GM18909 (cell line): Measurements from ENCODE around the gene RGS6.
"Not testable (repeated sequence)": the region's sequence is repeated elsewhere in the genome, so short reads cannot be mapped to it uniquely, and the experiment has no call there.

Experiments used
- ATAC-seq: cut with Tn5 transposase; IDR thresholded peaks from one replicate; pipeline ENCODE4 v1.9.1; 2021; ENCODE audit warnings: mild to moderate bottlenecking; ENCODE audit not compliant: unreplicated experiment, poor library complexity

RGS6 gene

GRCh38 chr14:71932229-71932981, at the start of gene RGS6:
Gene RGS6, plus strand, starts transcription at chr14:71932429.
- ATAC-seq = no peak

- no peak for ATAC-seq
Observed at GRCh38 chr14:71883094-71883493, 49.1 kb upstream of the RGS6 start.

DNA sequence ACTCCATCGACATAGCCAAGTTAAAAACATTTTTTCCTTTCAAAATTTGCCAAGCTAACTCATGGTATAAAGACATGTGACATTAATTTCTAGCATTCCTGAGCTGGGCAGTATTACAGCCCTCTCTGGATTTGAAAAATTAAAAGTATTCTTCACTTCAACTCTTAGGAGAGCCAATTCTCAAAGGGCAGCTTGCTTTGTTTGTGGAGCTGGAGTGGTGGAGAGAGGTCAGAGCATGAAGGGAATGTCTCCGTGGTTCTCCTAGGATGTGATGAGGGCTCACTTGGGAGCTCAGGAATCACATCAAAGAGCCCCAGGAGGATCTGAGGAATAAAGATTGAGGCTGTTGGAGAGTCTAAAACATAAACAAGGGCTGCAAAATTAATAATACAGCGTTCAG, 46.9 kb upstream of the RGS6 start:
- ATAC-seq = no peak

DNA sequence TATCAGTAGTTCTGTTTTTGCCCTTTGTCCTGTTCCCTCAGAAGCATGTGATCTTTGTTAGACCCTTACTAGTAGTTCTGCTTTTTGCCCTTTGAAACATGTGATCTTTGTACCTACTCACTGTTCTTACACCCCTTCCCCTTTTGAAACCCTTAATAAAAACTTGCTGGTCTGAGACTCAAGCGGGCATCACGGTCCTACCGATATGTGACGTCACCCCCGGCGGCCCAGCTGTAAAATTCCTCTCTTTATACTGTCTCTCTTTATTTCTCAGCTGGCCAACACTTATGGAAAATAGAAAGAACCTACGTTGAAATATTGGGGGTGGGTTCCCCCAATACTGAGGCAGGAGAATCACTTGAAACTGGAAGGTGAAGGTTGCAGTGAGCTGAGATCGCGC, 44.4 kb upstream of the RGS6 start:
- ATAC-seq = not testable (repeated sequence)

- ATAC-seq = no peak
Observed at GRCh38 chr14:71890541-71890940, 41.7 kb upstream of the RGS6 start.

GRCh38 chr14:71891185-71891584, 41.0 kb upstream of the RGS6 start:
- ATAC-seq = no peak

DNA sequence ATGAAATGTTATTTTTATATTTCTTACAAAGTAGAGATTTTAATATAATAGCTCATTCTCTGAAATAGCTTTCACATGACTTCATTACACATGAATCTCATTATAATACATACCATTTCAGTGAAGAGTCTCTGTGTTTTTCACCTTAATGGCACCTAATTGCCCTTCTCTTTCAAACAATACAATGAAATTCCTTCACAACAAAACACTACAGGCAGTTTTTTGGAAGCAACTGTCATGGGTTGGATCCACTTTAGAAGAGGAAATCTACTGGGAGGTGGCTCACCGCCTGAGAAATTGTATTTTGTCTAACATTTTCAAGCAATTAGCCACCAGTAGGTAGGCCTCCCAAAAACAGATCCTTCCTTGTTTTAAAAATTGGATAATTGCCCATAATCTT, 40.3 kb upstream of the RGS6 start:
- ATAC-seq = no peak

DNA sequence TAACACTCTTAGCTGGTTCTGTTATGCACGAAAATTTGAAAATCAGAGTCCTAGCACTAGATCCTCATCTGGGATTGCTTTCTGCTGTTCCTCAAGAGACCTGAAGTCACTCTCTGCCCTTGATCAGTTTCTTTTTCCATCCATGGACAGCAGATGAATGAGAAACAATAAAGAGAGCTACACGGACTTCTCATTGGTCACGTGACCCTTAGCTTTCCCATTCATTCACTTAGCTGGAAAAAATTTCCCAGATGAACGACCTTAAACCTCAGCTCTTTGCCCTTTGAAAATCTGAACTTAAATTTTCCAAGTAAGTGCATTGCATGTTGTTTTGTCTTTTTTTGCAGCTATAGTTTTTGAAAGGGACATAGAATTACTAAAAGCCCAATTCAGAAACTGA, 27.2 kb upstream of the RGS6 start:
- no peak for ATAC-seq

DNA sequence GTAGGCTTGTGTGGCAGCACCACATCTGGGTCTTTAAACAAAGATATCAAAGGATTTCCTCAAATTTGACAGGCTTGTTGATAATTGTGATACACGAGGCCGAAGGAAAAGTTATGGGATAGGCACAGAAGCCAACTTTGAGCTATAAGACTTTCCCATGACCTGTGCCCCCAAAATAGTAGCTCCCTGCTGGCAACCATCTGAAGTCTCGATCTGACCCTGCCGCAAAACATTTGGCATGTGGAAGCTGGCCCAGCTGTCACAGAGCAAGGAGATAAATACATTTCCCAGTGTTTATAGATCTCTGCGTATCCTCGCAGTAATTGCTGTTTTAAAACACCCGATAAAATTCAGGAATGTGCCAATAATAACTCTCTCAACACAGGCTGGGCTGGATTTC, 26.4 kb upstream of the RGS6 start:
- ATAC-seq = no peak

DNA sequence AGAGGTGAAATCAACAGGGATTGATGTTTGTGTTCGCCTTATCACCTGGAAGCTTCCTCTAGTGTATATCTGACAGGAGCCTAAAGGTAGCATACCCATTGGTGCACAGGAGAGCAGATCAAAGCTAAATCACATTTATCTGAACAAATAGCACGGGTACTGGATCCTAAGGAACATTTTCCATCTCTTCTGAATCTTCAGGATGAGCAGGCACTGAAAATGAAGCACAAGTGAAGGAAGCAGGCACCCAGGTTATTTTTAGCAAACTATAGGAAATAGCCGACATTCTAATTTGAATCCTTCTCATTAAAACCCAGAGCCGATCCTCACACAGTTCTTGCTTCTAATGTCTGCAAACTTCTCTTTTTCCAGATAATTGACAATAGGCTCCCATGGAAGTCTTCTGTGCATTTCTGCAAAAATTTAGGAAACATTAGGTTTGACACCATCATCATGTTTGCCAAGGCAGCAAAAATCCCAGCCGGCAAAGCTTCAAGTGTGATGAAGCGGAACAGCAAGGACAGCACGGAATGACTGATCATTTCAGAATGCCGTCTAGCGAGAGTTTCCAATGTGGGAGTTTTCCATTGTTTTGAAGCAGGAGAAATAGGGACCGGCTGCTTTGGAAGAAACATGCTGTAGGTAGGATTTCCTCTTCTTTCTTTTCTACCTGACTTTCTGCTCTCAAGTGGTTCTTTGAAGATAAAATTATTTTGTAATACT, 24.3 kb upstream of the RGS6 start:
- no peak for ATAC-seq

GRCh38 chr14:71911669-71912068, 20.6 kb upstream of the RGS6 start:
- ATAC-seq = no peak

DNA sequence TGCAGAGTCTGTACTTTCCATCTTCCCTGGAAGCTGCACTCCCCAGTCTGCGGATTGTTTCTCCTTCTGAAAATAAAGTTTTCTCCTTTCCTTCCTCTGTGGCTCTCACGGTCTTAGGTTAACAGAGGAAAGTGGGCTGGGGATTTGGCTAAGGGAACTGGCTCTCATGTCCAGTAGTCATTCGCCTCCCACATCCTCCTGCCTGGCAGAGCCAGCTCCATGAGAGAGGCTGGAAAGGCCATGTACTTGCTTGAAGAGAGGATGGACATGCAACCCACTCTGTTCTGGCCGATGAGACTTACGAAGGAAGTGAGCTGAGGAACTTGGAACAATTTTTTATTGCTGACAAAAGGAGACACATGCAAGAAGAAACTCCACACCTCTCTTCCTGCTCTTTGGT, 18.9 kb upstream of the RGS6 start:
- ATAC-seq = no peak

DNA sequence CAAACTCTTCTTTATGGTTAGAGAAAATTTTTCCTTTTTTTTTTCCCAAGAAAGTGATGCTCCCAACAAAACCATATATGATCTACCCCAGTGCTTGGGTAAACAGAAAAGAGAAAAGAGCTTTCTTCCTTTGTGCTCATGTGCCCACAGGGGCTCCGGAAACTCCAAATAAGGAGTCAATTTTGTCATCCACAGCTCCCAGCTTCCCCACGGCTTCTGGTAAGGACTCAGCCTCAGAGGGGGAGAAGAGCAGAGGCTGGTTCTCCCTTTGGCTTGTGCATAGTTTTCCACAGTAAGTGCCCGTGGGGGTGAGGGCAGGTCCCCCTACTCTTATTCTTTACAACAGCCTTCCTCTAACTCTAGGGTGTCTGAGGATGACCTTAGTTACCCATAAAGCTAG, 13.3 kb upstream of the RGS6 start:
- ATAC-seq = no peak

DNA sequence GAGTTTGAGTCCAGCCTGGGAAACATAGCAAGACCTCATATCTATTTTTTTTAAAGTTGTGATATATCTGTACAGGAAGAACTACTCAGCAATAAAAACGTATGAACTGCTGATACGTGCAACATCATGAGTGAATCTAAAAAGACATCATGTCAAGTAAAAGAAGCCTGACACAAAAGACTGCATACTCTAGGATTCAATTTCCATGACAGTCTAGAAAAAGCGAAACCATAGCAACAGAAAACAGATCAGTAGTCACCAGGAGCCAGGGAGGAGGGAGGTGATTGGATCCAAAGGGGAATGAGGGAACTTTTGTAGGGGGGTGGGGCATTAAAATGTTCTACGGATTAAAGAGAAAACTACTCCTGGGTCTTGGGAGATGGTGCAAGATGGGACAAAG, 8.7 kb upstream of the RGS6 start:
- ATAC-seq = no peak

DNA sequence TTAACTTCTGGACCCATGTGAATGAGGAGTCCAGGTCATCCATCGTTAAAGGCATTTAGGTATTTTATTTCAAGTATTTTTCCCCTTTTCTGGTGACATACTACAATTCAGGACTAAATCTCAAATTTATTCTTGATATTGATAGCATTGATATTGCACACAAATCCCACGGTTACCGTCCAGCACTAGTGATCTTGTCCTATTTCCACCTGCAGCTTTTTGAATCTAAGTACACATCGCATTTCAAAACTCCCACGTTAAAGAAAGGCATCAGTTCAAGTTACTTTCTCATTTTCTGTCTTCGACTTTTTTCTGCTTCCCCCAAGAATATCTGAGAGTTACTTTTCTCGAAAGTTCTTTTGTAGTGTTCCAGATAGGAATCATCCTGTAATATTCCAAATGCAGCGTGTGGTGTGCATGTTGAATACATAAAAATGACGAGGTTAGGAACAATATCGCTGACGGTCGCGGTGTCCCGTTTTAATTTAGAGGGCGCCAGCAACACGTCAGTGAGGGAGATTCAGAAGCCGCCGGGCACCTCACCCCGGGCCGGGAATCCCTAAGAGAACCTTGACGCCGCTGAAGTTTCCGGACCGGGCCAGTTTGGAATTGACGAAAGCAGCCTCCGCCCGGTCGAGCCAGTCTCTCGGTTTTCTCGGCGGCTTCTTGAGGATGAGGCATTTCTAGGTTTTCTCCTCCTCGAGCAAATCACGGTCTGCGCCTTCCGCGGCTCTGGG, 569 bp upstream of the RGS6 start:
- no peak for ATAC-seq

DNA sequence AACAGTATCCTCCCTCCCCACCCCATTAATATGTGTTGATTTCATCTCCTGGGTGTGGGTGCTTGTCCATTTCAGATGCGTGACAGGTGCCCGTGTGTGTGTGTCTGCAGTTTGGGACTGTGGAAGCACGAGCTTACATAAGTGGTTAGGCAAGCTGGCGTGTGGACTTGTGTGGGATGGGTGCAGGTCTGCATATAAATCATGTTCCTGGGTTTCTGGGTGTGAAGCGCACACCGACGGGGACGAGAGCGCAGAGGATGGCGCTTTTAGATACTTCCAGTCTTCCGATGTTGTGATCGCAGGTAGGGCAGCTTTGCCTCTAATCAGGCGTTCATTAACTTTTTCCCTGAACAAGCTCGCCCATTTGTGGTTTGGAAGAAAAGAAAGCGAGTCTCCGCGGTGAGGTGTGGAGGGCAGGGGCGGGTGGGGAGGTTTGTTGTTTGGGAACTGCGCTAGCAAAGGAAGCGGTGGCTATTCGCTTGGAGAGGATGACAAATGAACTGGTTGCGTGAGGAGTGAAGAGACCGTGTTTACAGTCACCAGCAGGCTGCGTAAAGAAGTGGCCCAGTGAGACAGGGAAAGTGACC, 865 bp downstream of the RGS6 start:
- ATAC-seq = no peak

GRCh38 chr14:71938273-71938672, 6.0 kb downstream of the RGS6 start:
- ATAC-seq = not testable (repeated sequence)

GRCh38 chr14:71939344-71939743, 7.1 kb downstream of the RGS6 start:
- not testable (repeated sequence) for ATAC-seq

DNA sequence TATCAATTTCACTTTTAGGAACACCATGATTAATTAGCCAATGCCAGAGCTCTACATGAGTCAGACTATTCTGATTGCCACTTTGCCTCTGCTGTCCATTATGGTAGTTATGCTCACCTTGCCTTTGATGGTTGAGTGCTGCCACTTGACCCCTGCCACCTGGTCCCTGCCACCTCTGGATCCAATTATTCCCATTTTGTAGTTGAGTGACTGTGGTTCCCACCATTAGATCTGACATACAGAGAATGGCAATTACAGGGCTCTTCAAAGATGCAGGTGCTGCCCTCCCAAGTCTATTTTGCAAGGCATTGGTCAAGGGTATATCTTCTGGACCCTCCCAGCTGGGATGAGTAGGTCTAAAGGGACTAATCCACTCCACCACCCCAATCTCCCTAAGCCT, 8.3 kb downstream of the RGS6 start:
- not testable (repeated sequence) for ATAC-seq

DNA sequence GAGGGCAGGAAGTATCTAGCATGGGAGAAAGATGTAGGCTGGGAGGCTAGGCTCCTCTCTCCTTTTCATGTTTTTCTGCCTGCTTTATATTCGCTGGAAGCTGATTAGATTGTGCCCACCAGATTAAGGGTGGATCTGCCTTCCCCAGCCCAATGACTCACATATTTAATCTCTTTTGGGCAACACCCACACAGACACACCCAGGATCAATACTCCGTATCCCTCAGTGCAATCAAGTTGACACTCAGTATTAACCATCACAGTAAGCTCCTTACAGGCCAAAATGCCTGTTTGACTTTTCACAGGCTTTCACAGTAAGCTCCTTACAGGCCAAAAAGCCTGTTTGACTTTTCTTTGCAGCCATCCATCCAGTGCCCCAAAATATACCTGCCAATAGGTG, 9.4 kb downstream of the RGS6 start:
- not testable (repeated sequence) for ATAC-seq
